HG03439 (cell line): ENCODE results near the gene BANP.
"Not testable (repeated sequence)": the region's sequence is repeated elsewhere in the genome, so short reads cannot be mapped to it uniquely, and the experiment has no call there.

Experiments used
- ATAC-seq: cut with Tn5 transposase; IDR thresholded peaks from one replicate; pipeline ENCODE4 v1.9.1; 2021; ENCODE audit warnings: mild to moderate bottlenecking, moderate library complexity; ENCODE audit not compliant: unreplicated experiment

BANP gene

DNA sequence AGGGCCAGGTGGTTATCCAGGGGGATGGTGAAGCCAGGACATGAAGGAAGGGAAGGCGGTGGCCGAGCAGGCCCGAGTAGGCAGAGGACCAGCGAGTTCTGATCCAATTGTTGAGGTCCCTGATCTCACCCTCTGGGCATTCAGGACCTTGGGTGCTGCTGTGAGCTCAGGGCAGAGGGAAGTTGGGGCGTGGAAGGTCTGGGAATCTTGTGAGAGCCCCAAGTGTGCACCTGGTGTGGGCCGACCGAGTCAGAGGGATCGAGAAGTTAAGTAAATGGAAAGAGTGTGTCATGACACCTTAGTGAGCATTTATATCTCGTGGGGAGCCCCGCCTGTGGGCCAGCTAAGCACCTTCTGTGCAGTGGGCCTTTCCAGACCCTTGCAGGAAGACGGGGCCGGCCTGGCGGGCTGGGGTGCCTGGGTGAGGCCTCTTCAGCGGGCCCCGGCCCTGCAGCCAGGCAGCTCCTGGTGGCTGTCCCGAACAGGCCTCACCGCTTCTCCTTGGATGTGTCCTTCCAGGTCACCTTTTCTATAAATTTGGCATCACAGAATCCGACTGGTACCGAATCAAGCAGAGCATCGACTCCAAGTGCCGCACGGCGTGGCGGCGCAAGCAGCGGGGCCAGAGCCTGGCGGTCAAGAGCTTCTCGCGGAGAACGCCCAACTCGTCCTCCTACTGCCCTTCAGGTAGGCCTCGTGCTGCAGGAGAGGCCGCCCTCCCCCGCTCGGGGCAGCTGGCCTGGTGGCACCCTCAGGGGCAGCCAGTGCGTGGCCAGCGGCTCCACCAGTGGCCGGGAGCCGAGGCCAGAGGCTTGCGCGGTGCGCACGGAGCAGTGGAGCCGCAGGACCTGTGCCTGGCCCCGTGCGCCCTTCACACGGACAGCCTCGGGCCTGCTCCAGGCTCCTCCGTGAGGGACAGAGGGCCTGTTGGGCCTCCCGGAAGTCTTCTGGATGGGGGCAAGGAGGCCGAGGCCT, 76.0 kb downstream of the BANP start:
- no peak for ATAC-seq

DNA sequence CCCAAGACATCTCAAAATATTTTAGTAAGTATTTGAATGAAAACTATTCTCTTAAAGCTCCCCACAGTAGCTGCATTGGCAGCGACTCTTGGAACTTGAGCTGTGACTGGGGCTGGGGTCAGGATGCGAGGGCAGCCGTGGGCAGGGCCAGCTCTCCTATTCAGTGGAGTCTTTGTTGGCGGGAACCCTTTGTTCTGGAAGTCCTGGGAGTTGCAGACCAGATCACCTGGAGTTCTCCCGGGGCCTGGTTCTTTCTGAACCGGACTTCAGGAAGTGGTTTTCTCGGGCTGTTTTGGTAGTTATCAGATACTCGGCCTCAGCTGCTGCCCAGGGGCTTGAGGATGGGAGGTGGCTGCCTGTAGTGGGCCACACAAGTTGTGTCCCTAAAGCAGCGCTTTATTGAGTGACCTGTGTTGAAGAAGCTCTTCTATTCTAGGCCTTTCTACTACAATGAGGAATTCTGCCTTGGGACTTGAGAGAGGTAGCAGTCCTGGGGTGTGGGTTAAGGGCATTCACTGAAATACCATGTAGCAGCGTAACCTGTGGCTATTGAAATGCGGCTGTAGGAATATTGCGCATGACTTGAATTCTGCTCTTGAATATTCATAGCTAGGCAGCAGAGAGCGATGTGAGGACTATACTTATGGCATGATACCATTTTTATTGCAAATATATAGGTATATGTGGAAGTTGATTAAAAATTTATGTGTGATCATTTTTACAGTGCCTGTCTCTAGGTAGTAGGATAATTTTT, 77.1 kb downstream of the BANP start:
- ATAC-seq: not testable (repeated sequence)

DNA sequence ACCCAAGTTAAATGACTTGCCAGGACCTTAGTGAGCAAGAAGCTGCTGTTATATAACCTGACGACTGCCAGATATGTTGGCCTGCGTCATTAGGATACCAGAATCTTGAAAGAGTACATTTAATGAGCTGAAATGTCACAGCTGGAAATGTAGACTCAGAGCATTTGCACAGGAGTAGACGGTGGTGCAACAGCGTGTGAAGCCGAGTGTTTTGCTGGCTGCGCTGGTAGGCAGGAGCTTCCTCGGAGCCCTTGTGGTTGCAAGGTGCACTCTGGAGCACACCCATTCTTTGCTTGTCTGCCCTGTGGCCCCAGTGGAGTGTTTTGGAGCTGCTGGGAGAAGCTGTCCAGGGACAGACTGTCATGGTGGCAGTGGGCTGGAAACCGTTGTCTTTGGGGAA, 79.3 kb downstream of the BANP start:
- ATAC-seq: no peak

DNA sequence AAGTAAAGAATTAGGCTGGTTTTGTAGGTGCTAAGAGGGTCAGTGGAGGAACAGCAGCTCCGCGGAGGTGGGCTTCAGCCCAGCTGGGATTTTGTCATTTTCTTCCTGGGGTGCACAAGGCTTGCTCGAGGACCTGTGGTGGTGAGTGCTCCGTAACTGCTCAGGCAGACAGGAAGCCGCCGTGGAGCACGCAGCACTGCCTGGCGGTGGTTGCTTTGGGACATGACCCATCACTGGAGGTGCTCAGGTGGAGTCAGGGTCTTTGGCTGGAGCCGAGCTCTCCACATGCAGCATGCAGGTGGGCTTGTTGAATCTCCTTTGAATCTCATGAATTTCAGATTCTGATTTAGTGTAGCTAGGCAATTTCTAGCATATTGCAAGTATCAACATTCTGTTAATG, 79.7 kb downstream of the BANP start:
- ATAC-seq: not testable (repeated sequence)

DNA sequence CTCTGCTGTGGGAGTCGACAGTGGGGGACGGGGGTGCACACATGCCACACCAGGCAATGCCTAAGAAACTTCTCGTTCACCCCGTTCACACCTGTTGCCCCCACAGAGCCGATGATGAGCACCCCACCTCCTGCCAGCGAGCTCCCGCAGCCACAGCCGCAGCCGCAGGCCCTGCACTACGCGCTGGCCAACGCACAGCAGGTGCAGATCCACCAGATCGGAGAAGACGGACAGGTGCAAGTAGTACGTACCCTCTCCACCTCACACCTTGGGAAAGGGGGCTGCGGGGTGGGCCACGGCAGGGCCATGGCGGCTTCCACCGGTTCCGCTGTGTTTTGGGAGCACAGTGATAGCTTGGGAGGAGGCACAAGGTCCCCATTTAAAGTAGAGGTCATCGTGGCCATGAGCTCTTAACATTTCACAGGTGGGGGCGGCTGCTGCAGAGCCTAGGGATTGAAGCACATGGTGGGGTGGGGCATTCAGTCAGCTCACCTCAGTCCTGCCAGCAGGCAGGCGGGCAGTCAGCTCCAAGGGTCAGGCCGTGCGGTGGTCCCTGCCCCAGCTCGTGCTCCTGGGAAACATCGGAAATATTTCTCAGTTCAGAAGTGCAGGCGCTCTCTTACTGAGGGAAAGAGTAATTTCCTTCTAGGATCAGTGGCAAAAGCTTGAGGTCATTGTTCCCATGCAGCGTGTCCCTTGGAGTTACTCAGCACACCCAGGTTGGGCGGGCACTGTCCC, 81.9 kb downstream of the BANP start:
- ATAC-seq: not testable (repeated sequence)

DNA sequence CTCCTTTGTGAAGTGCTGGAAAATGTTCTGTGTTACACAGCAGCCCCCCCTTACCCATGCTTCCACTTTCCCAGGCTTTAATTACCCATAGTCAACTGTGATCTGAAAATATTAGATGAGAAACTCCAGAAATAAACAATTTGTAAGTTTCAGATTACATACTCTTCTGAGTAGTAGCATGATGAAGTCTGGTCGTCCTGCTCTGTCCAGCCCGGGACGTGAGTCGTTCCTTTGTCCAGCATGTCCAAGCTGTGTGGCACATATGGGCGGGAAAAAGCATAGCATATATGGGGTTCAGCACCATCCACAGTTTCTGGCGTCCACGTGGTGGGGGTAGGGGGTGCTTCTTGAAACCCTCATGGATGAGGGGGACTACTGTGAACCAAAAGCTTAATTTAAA, 83.5 kb downstream of the BANP start:
- ATAC-seq: no peak

DNA sequence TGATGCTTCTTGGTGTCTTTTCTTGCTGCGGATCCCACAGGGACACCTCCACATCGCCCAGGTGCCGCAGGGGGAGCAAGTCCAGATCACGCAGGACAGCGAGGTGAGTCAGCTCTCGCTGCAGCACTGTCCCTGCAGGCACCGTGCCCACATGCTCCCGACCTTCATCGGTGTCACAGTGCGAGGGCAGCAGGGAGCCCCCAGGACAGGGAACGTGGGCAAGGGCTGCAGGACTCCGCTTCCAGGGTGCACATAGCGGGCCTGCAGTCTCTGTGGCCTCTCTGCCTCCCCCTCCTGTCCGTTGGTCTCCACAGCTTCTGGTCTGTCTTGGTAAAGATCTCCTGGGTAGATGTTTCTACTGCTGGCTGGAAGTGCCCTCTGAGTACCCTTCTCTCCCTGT, 84.1 kb downstream of the BANP start:
- no peak for ATAC-seq

DNA sequence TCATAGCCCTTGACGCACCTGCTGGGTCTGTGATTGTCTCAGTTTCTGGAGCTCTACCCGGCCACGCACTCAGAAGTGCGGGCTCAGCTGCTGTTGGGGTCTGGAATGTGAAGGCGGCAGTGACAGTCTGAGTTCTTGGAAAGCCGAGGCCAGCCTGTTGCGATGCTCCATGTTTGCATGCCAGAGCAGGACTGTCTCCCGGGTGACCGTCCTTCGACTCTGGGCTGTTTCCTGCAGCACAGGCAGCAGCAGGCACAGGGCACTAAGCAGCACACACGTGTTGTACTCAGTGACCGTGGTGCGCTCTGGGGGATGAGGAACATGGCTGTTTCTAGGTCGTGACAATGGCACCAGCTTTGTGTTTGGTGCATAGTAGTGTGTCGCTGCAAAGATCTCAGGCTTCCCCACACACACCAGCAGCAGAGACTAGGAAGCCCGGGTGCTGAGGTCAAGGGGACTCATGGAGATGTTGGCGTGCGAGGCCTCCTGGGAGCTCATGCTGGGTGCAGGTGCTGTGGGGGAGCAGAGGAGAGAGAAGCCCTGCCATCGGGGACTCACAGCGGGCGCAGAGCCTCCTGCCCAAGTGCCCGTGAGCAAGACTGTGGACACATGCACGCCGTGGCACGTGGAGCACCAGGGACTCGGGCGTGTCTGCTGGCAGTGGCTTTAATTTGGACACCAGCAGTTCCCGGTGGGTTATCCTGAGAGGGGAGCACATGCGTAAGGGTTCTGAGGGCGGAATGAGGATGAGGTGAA, 84.8 kb downstream of the BANP start:
- ATAC-seq: not testable (repeated sequence)

DNA sequence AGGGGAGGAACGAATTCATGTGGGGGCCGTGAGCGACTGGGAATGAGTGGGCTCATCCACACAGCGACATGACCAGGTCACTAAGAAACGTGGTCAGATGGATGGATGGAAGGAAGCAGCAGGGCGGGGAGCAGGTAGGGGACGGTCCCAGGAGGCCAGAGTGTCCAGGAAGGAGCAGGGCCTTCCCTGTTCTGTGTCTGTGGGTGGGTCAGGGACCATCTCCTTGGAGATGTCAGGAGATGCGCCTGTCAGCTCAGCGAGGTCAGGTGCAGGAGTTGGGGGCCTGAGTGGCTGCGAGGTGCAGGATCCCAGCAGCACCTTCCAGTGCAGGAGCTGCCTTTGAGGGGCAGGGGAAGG, 85.4 kb downstream of the BANP start:
- ATAC-seq: not testable (repeated sequence)

DNA sequence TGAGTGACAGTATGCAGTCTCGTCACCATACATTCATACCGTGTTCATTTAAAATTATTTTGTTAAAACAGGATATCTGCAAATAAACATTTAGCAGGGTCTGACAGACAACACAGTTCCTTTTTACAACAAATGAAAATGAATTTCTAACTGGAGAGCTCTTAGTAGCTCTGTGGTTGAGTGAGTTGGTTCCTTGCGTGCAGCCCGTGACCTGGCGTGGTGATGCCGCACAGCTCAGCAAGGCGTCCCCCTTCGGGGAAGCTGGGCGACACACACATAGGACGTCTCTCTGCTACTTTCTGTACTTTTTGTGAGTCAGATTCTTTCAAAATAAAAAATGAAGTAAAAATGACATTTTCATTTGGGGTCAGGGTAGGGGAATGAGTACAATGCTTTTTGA, 86.1 kb downstream of the BANP start:
- not testable (repeated sequence) for ATAC-seq

DNA sequence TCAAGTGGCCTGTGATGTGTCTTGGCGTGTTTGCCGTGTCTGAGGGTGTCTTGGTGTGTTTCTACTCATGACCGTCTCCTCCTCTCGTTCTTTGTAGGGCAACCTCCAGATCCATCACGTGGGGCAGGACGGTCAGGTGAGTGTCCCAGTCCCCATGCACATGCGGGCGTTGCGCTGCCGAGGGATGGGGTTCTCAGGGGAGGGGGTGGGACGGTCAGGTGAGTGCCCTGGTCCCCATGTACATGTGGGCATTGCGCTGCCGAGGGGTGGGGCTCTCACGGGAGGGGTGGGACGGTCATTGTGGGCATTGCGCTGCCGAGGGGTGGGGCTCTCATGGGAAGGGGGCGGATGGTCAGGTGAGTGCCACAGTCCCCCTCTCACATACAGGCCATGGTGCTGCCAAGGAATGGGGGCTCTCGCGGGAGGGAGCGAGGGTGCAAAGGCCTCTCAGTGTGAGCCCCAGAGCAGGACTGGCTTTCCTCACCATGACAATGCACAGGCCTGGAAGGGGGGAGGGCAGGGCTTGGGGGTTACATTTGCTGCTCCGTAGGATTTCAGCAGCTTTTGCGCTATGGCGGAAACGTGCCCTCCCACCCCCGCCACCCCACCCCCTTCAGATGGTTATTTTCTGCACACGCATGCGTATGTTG, 86.8 kb downstream of the BANP start:
- not testable (repeated sequence) for ATAC-seq

DNA sequence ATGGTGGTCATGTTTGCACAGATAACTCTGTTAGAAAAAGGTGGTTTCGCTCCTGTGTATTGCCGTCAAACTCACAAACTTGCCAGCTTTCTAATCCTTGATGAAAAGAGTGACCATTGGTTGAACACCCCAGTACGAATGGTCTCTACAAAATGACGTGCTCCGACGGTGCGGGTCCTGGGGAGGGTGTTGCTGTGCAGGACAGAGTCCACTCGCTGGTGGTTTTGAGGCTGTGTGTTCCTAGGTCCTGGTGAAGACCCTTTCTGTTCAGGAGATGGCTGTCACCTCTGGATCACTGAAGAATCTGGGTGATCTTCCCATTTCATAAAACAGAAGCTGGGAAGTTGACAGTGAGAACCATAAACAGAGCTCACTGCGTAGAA, 87.3 kb downstream of the BANP start:
- ATAC-seq: not testable (repeated sequence)

DNA sequence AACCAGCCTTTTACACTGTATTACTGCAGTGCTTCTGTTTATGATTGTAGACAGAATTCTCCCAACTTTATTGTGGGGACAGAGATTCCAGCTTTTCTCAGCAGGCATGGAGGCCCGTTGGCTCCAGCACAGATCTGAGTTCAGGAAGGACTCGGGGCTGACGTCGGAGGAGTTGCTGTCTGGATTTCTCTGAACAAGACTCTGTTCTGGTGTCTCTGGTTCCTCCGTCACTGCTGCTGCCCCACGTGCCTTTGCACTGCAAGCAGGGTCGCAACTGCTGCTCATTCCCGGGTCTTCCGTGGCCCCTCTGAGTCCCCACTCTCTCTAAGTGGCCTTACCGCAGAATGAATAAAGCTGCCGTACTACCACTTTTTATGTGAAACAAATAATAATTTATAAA, 88.4 kb downstream of the BANP start:
- no peak for ATAC-seq

DNA sequence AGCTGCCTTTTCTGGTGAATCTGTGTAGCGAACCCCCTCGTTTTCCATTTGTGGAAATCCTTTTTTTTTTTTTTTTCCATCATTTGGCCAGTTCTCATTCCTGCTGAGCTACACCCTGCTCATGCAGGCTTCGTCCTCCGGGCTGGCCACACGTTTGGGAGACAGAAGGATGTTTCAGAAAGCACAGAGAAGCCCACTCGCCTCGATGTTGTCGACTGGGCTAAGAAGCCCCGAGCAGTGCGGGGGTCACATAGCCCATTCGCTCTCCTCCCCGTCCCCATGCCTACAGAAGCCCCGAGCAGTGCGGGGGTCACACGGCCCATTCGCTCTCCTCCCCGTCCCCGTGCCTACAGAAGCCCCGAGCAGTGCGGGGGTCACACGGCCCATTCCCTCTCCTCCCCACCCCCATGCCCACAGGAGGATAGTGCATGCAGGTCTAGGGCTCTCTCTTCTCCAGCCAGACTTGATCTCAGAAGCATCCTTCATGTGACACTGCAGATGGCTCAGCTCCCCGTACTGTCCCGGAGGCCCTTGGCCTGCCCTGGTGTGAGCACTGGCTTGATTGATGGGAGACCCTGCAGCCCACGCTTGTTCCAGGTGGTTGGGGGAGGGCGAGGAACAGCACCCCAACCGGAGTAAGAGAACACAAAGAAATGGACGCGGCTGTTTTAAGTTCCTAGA, 89.1 kb downstream of the BANP start:
- ATAC-seq: not testable (repeated sequence)

DNA sequence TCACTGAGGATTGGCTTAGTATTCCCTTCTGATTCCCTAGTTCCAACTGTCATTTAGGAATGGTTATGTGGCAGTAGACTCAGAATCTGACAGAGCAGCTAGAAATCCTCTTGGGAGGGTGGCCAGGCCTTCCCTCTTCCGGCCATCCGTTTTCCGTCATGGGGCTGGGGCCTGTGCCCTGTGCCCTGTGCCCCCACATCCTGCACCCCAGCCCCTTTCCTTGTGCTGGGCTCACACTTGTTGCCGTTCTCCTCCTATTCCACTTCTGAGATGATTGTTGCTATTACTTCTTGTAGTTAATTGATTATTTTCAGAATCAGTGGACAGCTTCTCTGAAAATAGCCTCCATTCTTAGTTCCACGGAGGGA, 89.6 kb downstream of the BANP start:
- not testable (repeated sequence) for ATAC-seq

DNA sequence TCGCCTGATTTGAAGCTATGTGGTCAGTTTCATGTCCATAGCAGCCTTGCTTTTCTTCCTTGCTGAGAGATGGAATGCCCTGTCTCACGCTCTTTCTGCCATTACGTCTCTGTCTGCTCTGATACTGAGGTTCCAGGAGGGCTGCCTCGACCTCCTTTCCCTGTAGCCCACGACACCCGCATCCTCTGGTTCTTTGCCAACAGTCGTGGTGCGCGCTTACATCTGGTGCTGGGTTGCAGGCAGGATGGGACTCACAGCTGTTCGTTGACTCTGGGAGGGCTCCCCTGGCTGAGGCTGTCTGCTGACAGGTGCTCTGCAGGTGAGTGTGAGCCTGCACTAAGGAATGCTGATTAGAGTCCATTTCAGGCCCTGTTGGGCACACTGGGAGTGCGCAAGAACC, 90.3 kb downstream of the BANP start:
- not testable (repeated sequence) for ATAC-seq

DNA sequence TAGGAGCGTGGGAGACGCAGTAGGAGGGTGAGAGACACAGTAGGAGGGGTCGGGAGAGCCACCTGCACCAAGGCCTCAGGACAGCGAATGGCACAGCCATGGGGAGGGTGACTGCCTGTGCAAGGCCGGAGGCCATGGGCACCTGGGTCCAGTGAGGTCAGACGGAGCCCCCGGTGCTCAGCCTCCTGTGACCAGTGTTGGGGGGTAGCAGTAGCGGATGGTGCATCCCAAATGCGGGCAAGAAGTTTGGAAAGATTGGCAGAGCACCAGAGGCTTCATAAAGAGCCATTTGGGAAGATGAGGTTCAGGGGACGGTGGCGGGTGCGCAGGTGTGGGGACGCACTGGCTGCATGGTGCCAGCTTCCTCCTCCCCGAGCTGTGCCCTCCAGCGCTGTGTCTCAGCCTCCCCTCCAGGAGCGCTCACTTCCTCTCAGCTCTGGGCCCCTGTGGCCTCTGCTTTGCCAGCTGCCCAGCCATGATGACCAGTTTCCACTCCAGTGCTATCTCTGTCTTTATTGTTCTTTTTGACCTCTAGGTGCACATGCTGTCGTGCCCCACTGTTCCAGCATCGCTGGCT, 90.8 kb downstream of the BANP start:
- ATAC-seq: not testable (repeated sequence)

DNA sequence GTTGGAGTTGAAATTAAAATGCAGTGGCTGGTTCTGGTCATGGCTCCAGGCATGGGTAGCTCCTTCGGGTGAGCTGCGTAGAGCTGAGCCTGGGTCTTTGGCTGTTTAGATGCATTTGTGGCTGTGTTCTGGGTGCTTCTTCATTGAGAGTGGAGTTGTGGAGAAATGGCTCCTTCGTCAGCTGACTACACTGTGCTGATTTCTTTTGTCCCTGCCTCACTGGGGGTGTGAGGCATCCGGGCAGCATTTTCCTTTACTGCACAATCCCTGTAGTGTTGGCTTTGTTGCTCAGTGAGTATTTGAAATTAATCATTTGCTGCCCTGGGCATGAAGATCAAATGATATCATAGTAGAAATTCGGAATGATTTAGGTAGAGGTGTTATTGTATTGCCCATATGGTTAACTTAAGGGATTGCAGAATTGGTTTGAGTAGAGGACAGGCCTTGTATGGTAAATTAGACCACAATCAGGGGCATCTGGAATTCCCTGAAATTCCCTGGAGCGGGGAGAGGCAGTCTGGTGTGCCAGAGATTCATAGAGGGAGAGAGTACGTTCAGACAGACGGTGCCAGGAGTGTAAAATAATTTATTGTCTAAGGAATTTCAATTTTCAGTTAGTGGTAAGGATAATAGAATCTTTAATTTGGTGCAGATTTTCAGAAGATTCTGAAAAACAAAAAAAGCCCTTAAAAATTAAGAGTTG, 92.1 kb downstream of the BANP start:
- ATAC-seq: not testable (repeated sequence)
